MM.1S (cell line): ENCODE measurements around the gene ZNF134.

ENCODE experiments used
- DNase-seq: peaks from one replicate; pipeline ENCODE4 v3.0.0-alpha.2; 2015
- H2AFZ ChIP-seq: fragments of 300-600 bp; sonication (generic); 2 replicates; pipeline ENCODE4 v1.6.0; 2016; ENCODE audit warnings: antibody characterized with exemption, low read length
- H3F3A ChIP-seq: fragments of 300-600 bp; sonication (generic); 2 replicates; pipeline ENCODE4 v1.6.1; 2016; ENCODE audit warnings: mild to moderate bottlenecking, antibody characterized with exemption, low read length, moderate library complexity, mixed read lengths; ENCODE audit not compliant: insufficient read depth
- H3K27ac ChIP-seq: fragments of 300-600 bp; sonication (generic); 2 replicates; pipeline ENCODE4 v1.5.1; 2016; ENCODE audit warnings: mild to moderate bottlenecking, low read length
- H3K27me3 ChIP-seq: fragments of 300-600 bp; sonication (generic); replicated peaks from 2 replicates; pipeline ENCODE4 v1.6.0; 2016; ENCODE audit warnings: low read length; ENCODE audit not compliant: insufficient read depth
- H3K36me3 ChIP-seq: fragments of 300-600 bp; sonication (generic); replicated peaks from 2 replicates; pipeline ENCODE4 v1.6.1; 2016; ENCODE audit warnings: mild to moderate bottlenecking, low read length, mixed read lengths; ENCODE audit not compliant: insufficient read depth
- H3K4me1 ChIP-seq: fragments of 300-600 bp; sonication (generic); 2 replicates; pipeline ENCODE4 v1.6.1; 2016; ENCODE audit warnings: low read length, mixed read lengths
- H3K4me2 ChIP-seq: fragments of 300-600 bp; sonication (generic); 2 replicates; pipeline ENCODE4 v1.6.0; 2016; ENCODE audit warnings: low read depth, low read length
- H3K4me3 ChIP-seq: fragments of 300-600 bp; sonication (generic); 2 replicates; pipeline ENCODE4 v1.5.1; 2016; ENCODE audit warnings: low read length, mixed read lengths
- H3K79me2 ChIP-seq: fragments of 300-600 bp; sonication (generic); 2 replicates; pipeline ENCODE4 v1.6.1; 2016; ENCODE audit warnings: mixed run types, low read length, mixed read lengths
- H3K9ac ChIP-seq: fragments of 300-600 bp; sonication (generic); 2 replicates; pipeline ENCODE4 v1.6.1; 2016; ENCODE audit warnings: low read length, mixed read lengths
- H3K9me2 ChIP-seq: fragments of 300-600 bp; sonication (generic); replicated peaks from 2 replicates; pipeline ENCODE4 v1.6.1; 2016; ENCODE audit warnings: mild to moderate bottlenecking, low read length, mixed read lengths; ENCODE audit not compliant: insufficient read depth
- H3K9me3 ChIP-seq: fragments of 300-600 bp; sonication (generic); replicated peaks from 2 replicates; pipeline ENCODE4 v1.6.1; 2016; ENCODE audit warnings: mild to moderate bottlenecking, low read length, mixed read lengths; ENCODE audit not compliant: insufficient read depth
- H4K20me1 ChIP-seq: fragments of 300-600 bp; sonication (generic); 2 replicates; pipeline ENCODE4 v1.6.1; 2016; ENCODE audit warnings: mild to moderate bottlenecking, low read length, moderate library complexity, mixed read lengths; ENCODE audit not compliant: insufficient read depth
- CTCF ChIP-seq: fragments of 300-600 bp; sonication (generic); IDR thresholded peaks from 2 replicates; pipeline ENCODE4 v1.5.1; 2016; ENCODE audit warnings: antibody characterized with exemption, low read length, mixed read lengths
- EZH2 ChIP-seq: fragments of 300-600 bp; sonication (generic); optimal IDR thresholded peaks from 2 replicates; pipeline ENCODE3; 2017; ENCODE audit warnings: low read depth, mild to moderate bottlenecking, antibody characterized with exemption, low read length, mixed read lengths
- EZH2phosphoT487 ChIP-seq: fragments of 300-600 bp; sonication (generic); IDR thresholded peaks from 2 replicates; pipeline ENCODE4 v1.6.1; 2018; ENCODE audit warnings: antibody characterized with exemption, low read length

The ZNF134 gene

GRCh38 chr19:57633832-57634131 lies 19.7 kb downstream of the ZNF134 start:
- no peak for DNase-seq
- Histone ChIP-seq H2AFZ (peak overlapping the region; percentile 94; the same call in 1 of the 2 replicates), H3K36me3 (no peaks in the 10 kb centered on the region)

GRCh38 chr19:57637379-57637778 lies 23.3 kb downstream of the ZNF134 start:
- H3K9me2 ChIP-seq: no peaks in the 10 kb centered on the region
- no peaks in the 10 kb centered on the region for H3F3A ChIP-seq
- peaks cover 4% of the 10 kb centered on the region; the same call in 1 of the 2 replicates for H3K36me3 ChIP-seq
- H3K4me3 ChIP-seq: no peak overlapping the region
- no peak for DNase-seq
- no peak for TF ChIP-seq EZH2
- no peak for TF ChIP-seq EZH2phosphoT487
- no peak for TF ChIP-seq CTCF
- H3K4me2 ChIP-seq: no peak overlapping the region
- H3K27ac ChIP-seq: no peak overlapping the region
- no peaks in the 10 kb centered on the region for H3K4me1 ChIP-seq
- no peaks in the 10 kb centered on the region for H3K79me2 ChIP-seq
- H4K20me1 ChIP-seq: no peaks in the 10 kb centered on the region
- no peaks in the 10 kb centered on the region for H3K27me3 ChIP-seq
- no peak overlapping the region for H2AFZ ChIP-seq
- H3K9ac ChIP-seq: no peak overlapping the region
- no peaks in the 10 kb centered on the region for H3K9me3 ChIP-seq

More at GRCh38 chr19:57633832-57634131, 19.7 kb downstream of the ZNF134 start:
- H3K4me3 ChIP-seq: peak overlapping the region; percentile 83; the same call in 1 of the 2 replicates
- no peaks in the 10 kb centered on the region for H3F3A ChIP-seq
- TF ChIP-seq EZH2phosphoT487 (no peak), CTCF (no peak), EZH2 (no peak)
- H3K9me3 ChIP-seq: no peaks in the 10 kb centered on the region
- H3K79me2 ChIP-seq: no peaks in the 10 kb centered on the region
- no peaks in the 10 kb centered on the region for H4K20me1 ChIP-seq
- H3K4me2 ChIP-seq: peak overlapping the region; percentile 76
- H3K4me1 ChIP-seq: no peaks in the 10 kb centered on the region
- H3K9ac ChIP-seq: no peak overlapping the region
- H3K9me2 ChIP-seq: no peaks in the 10 kb centered on the region
- no peaks in the 10 kb centered on the region for H3K27me3 ChIP-seq
- no peak overlapping the region for H3K27ac ChIP-seq

- Histone ChIP-seq H3K79me2 (no peaks in the 10 kb centered on the region), H3K4me3 (no peak overlapping the region), H3F3A (no peaks in the 10 kb centered on the region), H3K4me2 (no peak overlapping the region), H2AFZ (no peak overlapping the region), H3K36me3 (peaks cover 6% of the 10 kb centered on the region; the same call in 1 of the 2 replicates), H3K4me1 (no peaks in the 10 kb centered on the region), H4K20me1 (no peaks in the 10 kb centered on the region), H3K27ac (no peak overlapping the region), H3K9me2 (no peaks in the 10 kb centered on the region), H3K27me3 (no peaks in the 10 kb centered on the region), H3K9me3 (no peaks in the 10 kb centered on the region), H3K9ac (no peak overlapping the region)
- TF ChIP-seq EZH2phosphoT487 (no peak), EZH2 (no peak), CTCF (no peak)
- DNase-seq: no peak
Observed at GRCh38 chr19:57641715-57642234, 27.7 kb downstream of the ZNF134 start.
